HL-60 (cell line): ENCODE data around the gene PRODH2.

Source experiments
- DNase-seq, 2 experiments: peaks; one replicate each; pipeline ENCODE4 v3.0.0-alpha.2; 2010 to 2020; ENCODE audit warnings: low read depth in 1 of 2, low spot score in 1 of 2
- H3K27ac ChIP-seq: fragments of 250-450 bp; sonication (Bioruptor Pico); replicated peaks from 2 replicates; pipeline ENCODE4 v1.5.1; 2020; ENCODE audit warnings: mild to moderate bottlenecking, moderate library complexity
- H3K27me3 ChIP-seq: fragments of 250-450 bp; sonication (Bioruptor Pico); 2 replicates; pipeline ENCODE4 v1.5.1; 2021; ENCODE audit warnings: mild to moderate bottlenecking, moderate library complexity; ENCODE audit not compliant: insufficient read depth, poor library complexity, severe bottlenecking
- H3K4me3 ChIP-seq: replicated peaks from 2 replicates; pipeline ENCODE4 v1.5.1; 2011; ENCODE audit warnings: mild to moderate bottlenecking, control low read depth, low read length; ENCODE audit not compliant: insufficient read depth
- CTCF ChIP-seq: IDR thresholded peaks from one replicate; pipeline ENCODE4 v1.5.1; 2011; ENCODE audit warnings: low read length, control low read depth, inconsistent platforms; ENCODE audit not compliant: insufficient read depth
- GABPA ChIP-seq: IDR thresholded peaks from 2 replicates; pipeline ENCODE4 v1.6.1; 2012; ENCODE audit warnings: low read depth
- POLR2AphosphoS5 ChIP-seq: IDR thresholded peaks from 2 replicates; pipeline ENCODE4 v1.6.1; 2012; ENCODE audit warnings: low read depth
- REST ChIP-seq: IDR thresholded peaks from 2 replicates; pipeline ENCODE4 v1.6.1; 2012; ENCODE audit warnings: low read depth; ENCODE audit not compliant: insufficient replicate concordance
- SPI1 ChIP-seq: IDR thresholded peaks from 2 replicates; pipeline ENCODE4 v1.6.1; 2012; ENCODE audit warnings: low read depth, mild to moderate bottlenecking, borderline replicate concordance

The PRODH2 gene

DNA sequence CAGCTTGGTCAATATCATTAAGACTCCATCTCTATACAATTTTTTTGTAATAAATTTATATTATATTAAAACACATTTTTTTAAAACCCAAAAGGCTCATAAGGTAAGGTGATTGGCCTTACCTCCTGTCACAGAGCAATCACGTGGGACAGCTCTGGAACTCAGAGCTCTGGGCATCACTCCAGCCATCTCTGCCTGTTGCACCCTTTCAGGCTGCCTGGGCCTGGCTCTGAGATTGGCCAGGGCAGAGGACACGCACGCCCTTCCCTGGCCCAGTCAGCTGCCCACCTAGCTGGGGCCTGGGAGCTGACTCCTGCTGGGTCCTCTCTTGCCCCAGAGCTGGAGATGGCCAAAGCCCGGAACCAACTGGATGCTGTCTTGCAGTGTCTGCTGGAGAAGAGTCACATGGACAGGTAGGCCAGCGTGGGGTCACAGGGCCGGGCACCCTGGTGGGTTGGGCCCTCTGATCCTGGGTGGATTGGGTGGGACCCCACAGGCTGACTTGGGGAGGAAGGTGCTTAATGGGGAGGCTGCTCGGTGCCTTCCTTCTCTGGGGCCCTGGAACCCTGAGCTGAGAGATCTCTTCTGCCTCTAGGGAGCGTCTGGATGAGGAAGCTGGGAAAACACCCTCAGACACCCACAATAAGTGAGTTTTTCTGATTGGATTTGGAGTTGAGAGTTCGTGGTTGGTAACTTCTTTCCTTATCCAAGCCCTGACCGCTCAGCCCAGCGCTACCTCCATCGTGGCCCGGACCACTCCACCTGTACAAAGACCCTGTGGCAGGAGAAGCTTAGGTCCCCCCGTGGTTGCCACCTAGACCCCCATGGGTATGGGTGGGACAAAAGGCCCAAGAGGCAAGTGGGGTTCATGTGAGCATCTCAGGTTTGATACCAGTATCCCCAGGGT is 60.6 kb downstream of the PRODH2 start:
- Histone ChIP-seq H3K4me3 (no peak overlapping the region), H3K27ac (no peak overlapping the region), H3K27me3 (no peaks in the 10 kb centered on the region)
- no peak for DNase-seq
- TF ChIP-seq SPI1, result no peak
- no peak for TF ChIP-seq GABPA
- no peak for TF ChIP-seq CTCF
- TF ChIP-seq REST, result no peak
- TF ChIP-seq POLR2AphosphoS5, result no peak

- DNase-seq, result no peak
- Histone ChIP-seq H3K27ac (no peak overlapping the region), H3K27me3 (no peaks in the 10 kb centered on the region), H3K4me3 (no peak overlapping the region)
- no peak for TF ChIP-seq CTCF
- TF ChIP-seq SPI1, result no peak
- no peak for TF ChIP-seq REST
- TF ChIP-seq GABPA, result no peak
- TF ChIP-seq POLR2AphosphoS5, result no peak
Observed at GRCh38 chr19:35750167-35750566, 62.5 kb downstream of the PRODH2 start.
